ENCODE results near the gene CASP6. TPM values are rescaled to one million over a fixed set of nuclear protein-coding genes. Genes with fewer than 3 reads are reported as not detected.

Gene CASP6
- total and polyA plus RNA-seq, 11 donors, result 3.5 to 16.4 (median 5.7) TPM

DNA sequence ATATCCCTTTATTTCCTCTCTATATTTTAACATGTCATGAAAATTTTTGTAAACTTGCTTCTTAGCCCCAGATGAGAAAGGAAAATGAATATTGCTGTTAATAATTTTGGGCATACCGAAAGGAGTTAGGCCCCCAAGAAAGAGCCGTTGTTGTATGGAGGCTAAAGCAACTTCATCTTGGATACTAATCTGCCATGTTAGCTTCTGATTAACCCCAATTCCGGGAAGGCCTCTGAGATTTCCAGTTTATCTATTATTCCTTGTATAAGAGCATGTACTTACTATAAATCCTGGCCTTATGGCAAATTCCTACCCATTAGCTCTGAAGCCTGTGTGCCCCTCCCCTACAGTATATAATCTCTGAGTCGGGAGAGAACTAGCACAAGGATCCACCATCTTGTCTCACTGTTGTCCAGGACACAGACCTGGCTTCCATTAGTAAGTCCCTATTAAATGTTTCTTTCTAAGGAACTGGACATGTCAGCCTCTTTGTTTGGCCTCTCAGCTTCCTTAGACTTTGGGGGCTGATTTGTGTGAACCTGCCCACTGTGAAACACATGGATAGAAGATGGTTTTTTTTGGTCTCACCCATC lies 47.5 kb upstream of the CASP6 start:
- 94 to 95% (median 94%) methylated on average over 4 of the region's 4 CpGs for WGBS, 4 donors
- Histone ChIP-seq H3K9me3 (no peaks in the 10 kb centered on the region), H3K4me1 (no peaks in the 10 kb centered on the region), H3K36me3 (peaks cover 0 to 31% (median 3%) of the 10 kb centered on the region in 9 donors), H3K4me3 (no peak overlapping the region), H3K27me3 (no peaks in the 10 kb centered on the region), H3K27ac (no peak overlapping the region)
- no peak for TF ChIP-seq POLR2A (IDR thresholded peaks at IDR 0.05)
- TF ChIP-seq, protein P1, sequence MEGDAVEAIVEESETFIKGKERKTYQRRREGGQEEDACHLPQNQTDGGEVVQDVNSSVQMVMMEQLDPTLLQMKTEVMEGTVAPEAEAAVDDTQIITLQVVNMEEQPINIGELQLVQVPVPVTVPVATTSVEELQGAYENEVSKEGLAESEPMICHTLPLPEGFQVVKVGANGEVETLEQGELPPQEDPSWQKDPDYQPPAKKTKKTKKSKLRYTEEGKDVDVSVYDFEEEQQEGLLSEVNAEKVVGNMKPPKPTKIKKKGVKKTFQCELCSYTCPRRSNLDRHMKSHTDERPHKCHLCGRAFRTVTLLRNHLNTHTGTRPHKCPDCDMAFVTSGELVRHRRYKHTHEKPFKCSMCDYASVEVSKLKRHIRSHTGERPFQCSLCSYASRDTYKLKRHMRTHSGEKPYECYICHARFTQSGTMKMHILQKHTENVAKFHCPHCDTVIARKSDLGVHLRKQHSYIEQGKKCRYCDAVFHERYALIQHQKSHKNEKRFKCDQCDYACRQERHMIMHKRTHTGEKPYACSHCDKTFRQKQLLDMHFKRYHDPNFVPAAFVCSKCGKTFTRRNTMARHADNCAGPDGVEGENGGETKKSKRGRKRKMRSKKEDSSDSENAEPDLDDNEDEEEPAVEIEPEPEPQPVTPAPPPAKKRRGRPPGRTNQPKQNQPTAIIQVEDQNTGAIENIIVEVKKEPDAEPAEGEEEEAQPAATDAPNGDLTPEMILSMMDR (IDR thresholded peaks at IDR 0.05), result no peak
- DNase-seq, result no peak
- intact Hi-C loops (cut with DNase I), result no loop called here
- ATAC-seq, result no peak

DNA sequence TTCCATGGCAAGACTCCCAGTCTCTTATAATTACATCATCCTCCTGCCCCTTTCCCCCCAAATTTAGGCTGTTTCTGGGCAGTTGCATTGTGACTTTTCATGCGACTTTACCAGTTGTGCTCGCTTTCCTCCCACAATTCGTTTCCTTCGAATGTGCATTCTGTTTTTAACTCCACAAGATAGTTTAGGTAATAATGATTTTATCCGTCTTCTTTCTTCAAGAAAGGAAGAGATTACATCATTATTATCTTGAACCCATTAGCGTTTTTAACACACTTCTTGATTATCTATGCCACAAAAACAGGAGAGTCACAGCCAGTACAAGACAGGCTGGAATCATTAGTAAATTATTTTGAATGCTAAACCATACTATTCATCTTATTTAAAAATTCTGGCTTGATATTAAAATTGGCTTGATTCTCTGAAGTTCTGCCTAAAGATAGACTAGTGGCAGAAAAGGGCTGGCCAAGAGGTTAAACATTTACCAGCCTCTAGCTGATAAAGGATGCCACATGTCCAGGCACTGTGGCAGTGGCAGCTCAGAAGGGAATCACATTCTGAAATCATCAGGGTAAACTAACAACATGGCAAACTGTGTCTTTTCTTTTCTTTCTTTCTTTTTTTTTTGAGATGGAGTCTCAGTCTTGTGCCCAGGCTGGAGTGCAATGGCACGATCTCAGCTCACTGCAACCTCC lies 46.3 kb upstream of the CASP6 start:
- no peak for TF ChIP-seq POLR2A (IDR thresholded peaks at IDR 0.05)
- TF ChIP-seq, protein P1 (IDR thresholded peaks at IDR 0.05), result no peak
- ATAC-seq, result no peak
- 75 to 91% (median 80%) methylated on average over 6 to 7 of the region's 7 CpGs for WGBS, 4 donors

DNA sequence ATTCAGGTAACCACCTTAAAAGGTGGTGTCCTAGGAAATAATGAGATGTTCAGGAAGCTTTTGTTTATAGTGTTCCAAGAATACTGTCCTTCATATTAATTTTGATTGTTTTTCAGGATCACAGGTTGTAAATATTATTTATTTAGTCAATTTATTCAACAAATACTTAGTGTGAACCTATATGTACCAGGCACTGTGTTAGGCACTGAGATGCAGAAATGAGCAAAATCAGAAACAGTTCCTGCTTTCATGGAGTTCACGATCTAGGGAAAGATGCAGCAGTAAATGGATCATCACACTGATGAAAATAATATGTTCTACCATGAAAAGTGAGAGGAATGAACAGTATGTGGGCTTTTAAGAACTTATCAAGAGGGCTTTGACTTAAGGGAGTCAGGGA lies 44.9 kb upstream of the CASP6 start:
- Histone ChIP-seq H3K27ac (no peak overlapping the region), H3K36me3 (peaks cover 0 to 33% (median 4%) of the 10 kb centered on the region in 9 donors), H3K27me3 (no peaks in the 10 kb centered on the region), H3K4me3 (no peak overlapping the region), H3K4me1 (no peaks in the 10 kb centered on the region), H3K9me3 (no peaks in the 10 kb centered on the region)
- no peak for ATAC-seq
- WGBS, 4 donors, result 86 to 100% (median 94%) methylated on average over 1 of the region's 1 CpG
- intact Hi-C loops (cut with DNase I), result loop anchor here in 1 of 10 donors (10.0 kb wide), 1 partner anchor 47 kb away; no protein-coding TSS in a partner anchor
- TF ChIP-seq POLR2A (IDR thresholded peaks at IDR 0.05), result no peak
- TF ChIP-seq, protein P1 (IDR thresholded peaks at IDR 0.05), result no peak
- no peak for DNase-seq

More for the DNA sequence above, 46.3 kb upstream of the CASP6 start:
- no peak for DNase-seq
- Histone ChIP-seq H3K4me3 (no peak overlapping the region), H3K36me3 (peaks cover 0 to 33% (median 4%) of the 10 kb centered on the region in 9 donors), H3K9me3 (no peaks in the 10 kb centered on the region), H3K4me1 (no peaks in the 10 kb centered on the region), H3K27ac (no peak overlapping the region), H3K27me3 (no peaks in the 10 kb centered on the region)
- intact Hi-C loops (cut with DNase I), result loop anchor here in 1 of 10 donors (10.0 kb wide), 1 partner anchor 45 kb away; no protein-coding TSS in a partner anchor

DNA sequence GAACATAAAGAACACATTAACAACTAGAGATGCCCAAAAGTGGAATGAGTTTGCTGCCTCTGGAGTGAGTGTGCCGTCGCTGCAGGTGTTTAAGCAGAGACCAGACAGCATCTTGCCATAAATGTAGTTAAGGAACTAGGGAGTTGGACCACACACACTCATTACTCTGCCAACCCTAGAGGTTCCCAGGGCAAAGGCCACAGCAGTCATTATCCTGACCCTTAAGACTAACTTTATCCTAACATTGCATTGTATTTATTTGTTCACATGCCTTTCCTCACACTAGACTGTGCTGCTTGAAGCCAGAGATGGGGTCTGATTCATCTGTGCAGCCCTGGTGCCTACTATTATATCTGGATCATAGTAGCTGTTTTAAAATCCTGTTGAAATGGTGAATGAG lies 43.5 kb upstream of the CASP6 start:
- Histone ChIP-seq H3K27me3 (no peaks in the 10 kb centered on the region), H3K9me3 (no peaks in the 10 kb centered on the region), H3K27ac (no peak overlapping the region), H3K4me3 (no peak overlapping the region), H3K36me3 (peaks cover 0 to 46% (median 4%) of the 10 kb centered on the region in 9 donors), H3K4me1 (no peaks in the 10 kb centered on the region)
- no peak for DNase-seq
- intact Hi-C loops (cut with DNase I), result loop anchor here in 1 of 10 donors (10.0 kb wide), 1 partner anchor 48 kb away; no protein-coding TSS in a partner anchor
- no peak for ATAC-seq
- no peak for TF ChIP-seq POLR2A (IDR thresholded peaks at IDR 0.05)
- TF ChIP-seq, protein P1 (IDR thresholded peaks at IDR 0.05), result no peak
- 74 to 83% (median 82%) methylated on average over 2 of the region's 2 CpGs for WGBS, 4 donors

Measured in heart left ventricle (tissue), 16 donors.